Neuronal stem cell (in vitro differentiated cells): ENCODE data around the gene MAP3K7.

ENCODE experiments used
- DNase-seq: peaks from one replicate; pipeline ENCODE4 v3.0.0-alpha.2; 2013; ENCODE audit warnings: low spot score
- H2AFZ ChIP-seq: one replicate; pipeline ENCODE4 v1.6.1; 2013; ENCODE audit warnings: mild to moderate bottlenecking, low read length, inconsistent platforms
- H2AK5ac ChIP-seq: 2 replicates; pipeline ENCODE4 v1.6.1; 2013; ENCODE audit warnings: low read depth, mild to moderate bottlenecking, inconsistent platforms, low read length, moderate library complexity, mixed read lengths
- H2BK120ac ChIP-seq: 2 replicates; pipeline ENCODE4 v1.6.1; 2013; ENCODE audit warnings: low read depth, mild to moderate bottlenecking, inconsistent platforms, low read length, moderate library complexity, mixed read lengths
- H2BK12ac ChIP-seq: one replicate; pipeline ENCODE4 v1.6.1; 2013; ENCODE audit warnings: low read length, inconsistent platforms
- H2BK15ac ChIP-seq: 2 replicates; pipeline ENCODE4 v1.6.1; 2013; ENCODE audit warnings: mild to moderate bottlenecking, low read length, inconsistent platforms, mixed read lengths
- H2BK5ac ChIP-seq: one replicate; pipeline ENCODE4 v1.6.1; 2013; ENCODE audit warnings: inconsistent platforms, mild to moderate bottlenecking, low read length, moderate library complexity
- H3K14ac ChIP-seq: one replicate; pipeline ENCODE4 v1.6.1; 2013; ENCODE audit warnings: low read length, inconsistent platforms
- H3K18ac ChIP-seq: 2 replicates; pipeline ENCODE4 v1.6.1; 2013; ENCODE audit warnings: low read length, inconsistent platforms
- H3K23ac ChIP-seq: 2 replicates; pipeline ENCODE4 v1.6.1; 2013; ENCODE audit warnings: low read depth, mild to moderate bottlenecking, mixed read lengths, low read length, inconsistent platforms; ENCODE audit not compliant: poor library complexity
- H3K27ac ChIP-seq: replicated peaks from 3 replicates; pipeline ENCODE4 v1.5.1; 2013; ENCODE audit warnings: low read length, inconsistent platforms
- H3K27me3 ChIP-seq, 3 experiments: 2 replicates each; pipeline ENCODE4 v1.6.1; 2013; ENCODE audit warnings: low read length in 3 of 3, mild to moderate bottlenecking in 2 of 3, inconsistent platforms in 1 of 3, low read depth in 1 of 3, mixed read lengths in 1 of 3, moderate library complexity in 1 of 3; ENCODE audit not compliant: control insufficient read depth in 3 of 3, insufficient read depth in 3 of 3
- H3K36me3 ChIP-seq, 2 donors: replicated peaks in 1 of 2; 2 replicates each; pipeline ENCODE4 v1.6.1; 2013; ENCODE audit warnings: low read length in 2 of 2; ENCODE audit not compliant: control insufficient read depth in 2 of 2, insufficient read depth in 2 of 2
- H3K4ac ChIP-seq: 2 replicates; pipeline ENCODE4 v1.6.1; 2013; ENCODE audit warnings: inconsistent platforms, mild to moderate bottlenecking, low read length, moderate library complexity
- H3K4me1 ChIP-seq, 2 donors: 1 replicate in 1 of 2; 2 replicates in 1 of 2; pipeline ENCODE4 v1.6.1; 2013; ENCODE audit warnings: low read length in 2 of 2, low read depth in 1 of 2; ENCODE audit not compliant: control insufficient read depth in 2 of 2, insufficient read depth in 1 of 2
- H3K4me2 ChIP-seq: one replicate; pipeline ENCODE4 v1.6.1; 2013; ENCODE audit warnings: mild to moderate bottlenecking, low read length, inconsistent platforms; ENCODE audit not compliant: insufficient read depth, poor library complexity, severe bottlenecking
- H3K4me3 ChIP-seq, 2 donors: 2 replicates each; pipeline ENCODE4 v1.5.1; 2013; ENCODE audit warnings: low read length in 2 of 2, mild to moderate bottlenecking in 2 of 2, inconsistent platforms in 1 of 2, moderate library complexity in 1 of 2
- H3K79me1 ChIP-seq: one replicate; pipeline ENCODE4 v1.6.1; 2013; ENCODE audit warnings: low read depth, mild to moderate bottlenecking, inconsistent platforms, low read length, moderate library complexity
- H3K9ac ChIP-seq: one replicate; pipeline ENCODE4 v1.6.1; 2013; ENCODE audit warnings: mild to moderate bottlenecking, low read depth, low read length, inconsistent platforms; ENCODE audit not compliant: poor library complexity
- H3K9me3 ChIP-seq, 2 donors: replicated peaks in 1 of 2; 2 replicates each; pipeline versions ENCODE3 to v1.6.1; 2013; ENCODE audit warnings: low read length in 2 of 2, mild to moderate bottlenecking in 2 of 2, inconsistent platforms in 1 of 2, low read depth in 1 of 2, mixed read lengths in 1 of 2, moderate library complexity in 1 of 2; ENCODE audit not compliant: control insufficient read depth in 2 of 2, insufficient read depth in 1 of 2
- H4K8ac ChIP-seq: one replicate; pipeline ENCODE4 v1.6.1; 2013; ENCODE audit warnings: low read depth, mild to moderate bottlenecking, inconsistent platforms, low read length, moderate library complexity
- H4K91ac ChIP-seq: one replicate; pipeline ENCODE4 v1.6.1; 2013; ENCODE audit warnings: low read length, low read depth, mild to moderate bottlenecking, inconsistent platforms; ENCODE audit not compliant: poor library complexity
- WGBS, 2 donors: extraction: QIAGEN DNeasy Blood & Tissue Kit; methylation state at CpG; one replicate each; pipeline ENCODE4 v1.1.7; 2013; ENCODE audit warnings: missing lambda C conversion rate in 2 of 2, mixed read lengths in 1 of 2; ENCODE audit not compliant: insufficient read length in 2 of 2, insufficient replicate concordance in 1 of 2; ENCODE audit errors: extremely low coverage in 2 of 2; 5-methylcytosine and 5-hydroxymethylcytosine counted together

The MAP3K7 gene

GRCh38 chr6:90466154-90466940 lies 120.5 kb downstream of the MAP3K7 start:
- Histone ChIP-seq H3K9ac (no peak overlapping the region), H2BK15ac (no peak overlapping the region), H2BK5ac (no peak overlapping the region), H4K8ac (no peak overlapping the region), H3K23ac (no peak overlapping the region), H3K27ac (peak overlapping the region; percentile 94), H2AFZ (peak overlapping the region; percentile 65), H3K18ac (peak overlapping the region; percentile 74), H2BK120ac (no peak overlapping the region), H3K9me3 (peaks cover 0 to 8% of the 10 kb centered on the region in 2 donors), H3K4ac (no peak overlapping the region), H4K91ac (peak overlapping the region; percentile 35), H3K4me3 (peak overlapping the region in 1 of 2 donors; percentile 5), H3K14ac (no peak overlapping the region), H3K36me3 (no peaks in the 10 kb centered on the region), H3K27me3 (no peaks in the 10 kb centered on the region), H3K4me1 (peaks cover 14 to 22% of the 10 kb centered on the region in 2 donors), H2BK12ac (peak overlapping the region; percentile 97), H3K4me2 (peak overlapping the region; percentile 35), H2AK5ac (no peak overlapping the region), H3K79me1 (no peaks in the 10 kb centered on the region)
- DNase-seq = peak; percentile 69
- no CpG with 5 or more reads among the region's 8 CpGs for WGBS, 2 donors

DNA sequence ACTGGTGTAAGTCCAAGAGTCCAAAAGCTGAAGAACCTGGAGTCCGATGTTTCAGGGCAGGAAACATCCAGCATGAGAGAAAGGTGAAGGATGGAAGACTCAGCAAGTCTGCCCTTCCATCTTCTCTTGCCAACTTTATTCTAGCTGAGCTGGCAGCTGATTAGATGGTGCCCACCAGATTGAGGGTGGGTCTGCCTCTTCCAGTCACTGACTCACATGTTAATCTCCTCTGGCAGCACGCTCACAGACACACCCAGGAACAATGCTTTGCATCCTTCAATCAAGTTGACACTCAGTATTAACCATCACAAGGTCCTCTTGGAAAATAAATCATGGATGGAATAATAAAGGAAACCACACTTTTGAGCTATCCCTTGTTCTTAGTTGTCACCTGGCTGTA lies 121.2 kb downstream of the MAP3K7 start:
- Histone ChIP-seq H3K4ac (no peak overlapping the region), H3K79me1 (no peaks in the 10 kb centered on the region), H2AFZ (no peak overlapping the region), H3K4me2 (no peak overlapping the region), H2BK5ac (no peak overlapping the region), H3K4me3 (no peak overlapping the region), H2BK120ac (no peak overlapping the region), H4K91ac (no peak overlapping the region), H4K8ac (no peak overlapping the region), H3K4me1 (peaks cover 12 to 22% of the 10 kb centered on the region in 2 donors), H2BK12ac (peak overlapping the region; percentile 97), H3K9ac (no peak overlapping the region), H3K18ac (peak overlapping the region; percentile 54), H3K23ac (no peak overlapping the region), H3K36me3 (no peaks in the 10 kb centered on the region), H2AK5ac (no peak overlapping the region), H3K27ac (peak overlapping the region; percentile 94), H3K27me3 (no peaks in the 10 kb centered on the region), H3K14ac (no peak overlapping the region), H2BK15ac (no peak overlapping the region), H3K9me3 (peaks cover 0 to 9% of the 10 kb centered on the region in 2 donors)
- no CpG with 5 or more reads among the region's 2 CpGs for WGBS, 2 donors
- DNase-seq = no peak

DNA sequence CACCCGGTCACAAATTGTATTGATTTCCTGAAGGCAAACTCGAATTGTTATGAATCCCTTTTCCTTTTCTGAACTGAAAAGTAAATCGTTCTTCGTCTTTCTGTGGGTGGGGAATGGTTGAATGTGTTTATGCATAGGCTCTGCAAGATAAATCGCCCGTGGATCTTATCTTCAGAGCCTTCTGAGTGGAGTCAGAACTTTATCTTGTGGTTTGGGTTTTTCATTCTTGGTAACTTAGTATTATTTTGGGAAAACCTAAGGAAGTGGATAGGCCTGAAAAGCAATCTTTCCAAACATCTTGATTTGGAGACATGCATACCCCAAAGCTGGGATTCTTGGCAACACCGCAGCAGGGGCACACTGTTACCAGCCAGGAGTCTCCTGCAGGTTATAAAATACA lies 122.4 kb downstream of the MAP3K7 start:
- H3K18ac ChIP-seq = no peak overlapping the region
- H2AFZ ChIP-seq = no peak overlapping the region
- H3K27ac ChIP-seq = no peak overlapping the region
- H4K91ac ChIP-seq = no peak overlapping the region
- no peak overlapping the region for H4K8ac ChIP-seq
- H3K9me3 ChIP-seq = peaks cover 6 to 19% of the 10 kb centered on the region in 2 donors
- no peak overlapping the region for H3K9ac ChIP-seq
- H3K27me3 ChIP-seq = no peaks in the 10 kb centered on the region
- DNase-seq = no peak
- no peak overlapping the region for H2BK15ac ChIP-seq
- H3K4me1 ChIP-seq = peaks cover 9 to 16% of the 10 kb centered on the region in 2 donors
- no peak overlapping the region for H3K4me2 ChIP-seq
- H3K14ac ChIP-seq = no peak overlapping the region
- no peaks in the 10 kb centered on the region for H3K79me1 ChIP-seq
- H2BK12ac ChIP-seq = no peak overlapping the region
- H3K4me3 ChIP-seq = no peak overlapping the region
- H3K4ac ChIP-seq = no peak overlapping the region
- no peak overlapping the region for H2BK5ac ChIP-seq
- WGBS, 2 donors = no CpG with 5 or more reads among the region's 7 CpGs
- H3K36me3 ChIP-seq = no peaks in the 10 kb centered on the region
- H2AK5ac ChIP-seq = no peak overlapping the region
- no peak overlapping the region for H2BK120ac ChIP-seq
- H3K23ac ChIP-seq = no peak overlapping the region

DNA sequence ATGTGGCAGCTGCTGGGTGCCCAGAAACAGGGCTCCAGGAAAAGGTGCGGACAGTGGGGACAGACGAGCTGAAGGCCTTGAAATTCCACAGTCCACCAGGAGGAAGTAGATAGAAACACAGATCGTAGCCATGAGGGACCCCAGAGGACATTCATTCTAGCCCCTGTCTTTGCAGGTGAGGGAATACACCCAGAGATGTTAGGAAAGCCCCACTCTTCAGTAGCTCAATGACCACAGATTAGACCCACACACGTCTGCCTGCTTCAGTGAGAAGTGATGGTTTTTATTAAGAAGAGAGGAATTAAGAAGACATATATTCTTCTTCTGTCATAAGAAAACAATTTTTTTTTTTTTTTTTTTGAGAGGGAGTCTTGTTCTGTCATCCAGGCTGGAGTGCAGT lies 123.0 kb downstream of the MAP3K7 start:
- no peak overlapping the region for H3K9ac ChIP-seq
- no peak overlapping the region for H3K4me3 ChIP-seq
- H3K18ac ChIP-seq = no peak overlapping the region
- WGBS, 2 donors = no CpG with 5 or more reads among the region's 4 CpGs
- no peaks in the 10 kb centered on the region for H3K27me3 ChIP-seq
- H3K14ac ChIP-seq = no peak overlapping the region
- no peak overlapping the region for H2AK5ac ChIP-seq
- no peak overlapping the region for H2AFZ ChIP-seq
- no peak for DNase-seq
- H3K4ac ChIP-seq = no peak overlapping the region
- no peaks in the 10 kb centered on the region for H3K79me1 ChIP-seq
- no peak overlapping the region for H2BK15ac ChIP-seq
- H4K8ac ChIP-seq = no peak overlapping the region
- H3K9me3 ChIP-seq = peaks cover 6 to 26% of the 10 kb centered on the region in 2 donors
- no peak overlapping the region for H3K23ac ChIP-seq
- H2BK5ac ChIP-seq = no peak overlapping the region
- no peak overlapping the region for H3K4me2 ChIP-seq
- H4K91ac ChIP-seq = no peak overlapping the region
- no peak overlapping the region for H2BK12ac ChIP-seq
- no peak overlapping the region for H2BK120ac ChIP-seq
- H3K4me1 ChIP-seq = peaks cover 7 to 12% of the 10 kb centered on the region in 2 donors
- no peaks in the 10 kb centered on the region for H3K36me3 ChIP-seq
- no peak overlapping the region for H3K27ac ChIP-seq
